Ramos (cell line): Measurements from ENCODE around the gene EID3.

Source experiments
- in situ Hi-C: fragments of 300-500 bp; cut with MboI; formaldehyde crosslinking; loops from one replicate; pipeline ENCODE4 v1.14.3; 2022; ENCODE audit warnings: low sequenced_read_pairs; ENCODE audit not compliant: unreplicated experiment

The EID3 gene

GRCh38 chr12:104333692-104334255, 30.2 kb downstream of the EID3 start:
- in situ Hi-C loops: no loop called here

GRCh38 chr12:104334581-104334980, 31.0 kb downstream of the EID3 start:
- in situ Hi-C loops: no loop called here

GRCh38 chr12:104336115-104336514, 32.6 kb downstream of the EID3 start:
- in situ Hi-C loops: no loop called here

GRCh38 chr12:104337030-104337558, 33.6 kb downstream of the EID3 start:
- in situ Hi-C loops: no loop called here

GRCh38 chr12:104339663-104340062, 36.1 kb downstream of the EID3 start:
- in situ Hi-C loops: no loop called here

GRCh38 chr12:104340177-104340576, 36.6 kb downstream of the EID3 start:
- in situ Hi-C loops: no loop called here

- in situ Hi-C loops: no loop called here
Observed at GRCh38 chr12:104340925-104341611, 37.5 kb downstream of the EID3 start.

GRCh38 chr12:104342147-104342546, 38.6 kb downstream of the EID3 start:
- in situ Hi-C loops: no loop called here

GRCh38 chr12:104342635-104343249, 39.2 kb downstream of the EID3 start:
- in situ Hi-C loops: no loop called here

GRCh38 chr12:104344682-104345081, 41.1 kb downstream of the EID3 start:
- in situ Hi-C loops: no loop called here

- in situ Hi-C loops: no loop called here
Observed at GRCh38 chr12:104345234-104346066, 41.9 kb downstream of the EID3 start.

GRCh38 chr12:104347374-104348075, 44.0 kb downstream of the EID3 start:
- in situ Hi-C loops: no loop called here

- in situ Hi-C loops: no loop called here
Observed at GRCh38 chr12:104348283-104348993, 44.9 kb downstream of the EID3 start.

GRCh38 chr12:104348994-104349494, 45.5 kb downstream of the EID3 start:
- in situ Hi-C loops: no loop called here

- in situ Hi-C loops: no loop called here
Observed at GRCh38 chr12:104350211-104351056, 46.9 kb downstream of the EID3 start.

GRCh38 chr12:104351057-104351983, 47.8 kb downstream of the EID3 start:
- in situ Hi-C loops: no loop called here

GRCh38 chr12:104352106-104352713, 48.7 kb downstream of the EID3 start:
- in situ Hi-C loops: no loop called here
